HG03521 (cell line): ENCODE results near the gene CCR9.

Source experiments
- ATAC-seq: cut with Tn5 transposase; IDR thresholded peaks from one replicate; pipeline ENCODE4 v1.9.1; 2021; ENCODE audit warnings: mild to moderate bottlenecking, moderate library complexity; ENCODE audit not compliant: unreplicated experiment

The CCR9 gene

DNA sequence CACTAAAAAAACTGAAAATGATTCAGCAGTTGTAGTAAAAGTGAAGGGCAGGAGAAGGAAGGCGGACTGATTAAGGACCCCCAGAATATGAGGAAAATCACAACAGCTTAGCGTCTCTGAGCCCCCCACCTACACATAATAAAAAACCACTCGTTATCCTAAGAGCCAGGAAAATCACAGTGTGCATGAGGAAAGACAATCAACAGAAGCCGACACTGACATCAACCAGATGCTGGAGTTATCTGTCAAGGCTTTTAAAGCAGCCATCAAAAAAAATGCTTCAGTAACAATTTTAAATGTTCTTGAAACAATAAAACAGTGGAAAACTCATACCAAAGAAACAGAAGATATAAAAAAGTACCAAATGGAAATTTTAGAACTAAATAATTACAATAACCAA, 47.2 kb downstream of the CCR9 start:
- ATAC-seq, result no peak

DNA sequence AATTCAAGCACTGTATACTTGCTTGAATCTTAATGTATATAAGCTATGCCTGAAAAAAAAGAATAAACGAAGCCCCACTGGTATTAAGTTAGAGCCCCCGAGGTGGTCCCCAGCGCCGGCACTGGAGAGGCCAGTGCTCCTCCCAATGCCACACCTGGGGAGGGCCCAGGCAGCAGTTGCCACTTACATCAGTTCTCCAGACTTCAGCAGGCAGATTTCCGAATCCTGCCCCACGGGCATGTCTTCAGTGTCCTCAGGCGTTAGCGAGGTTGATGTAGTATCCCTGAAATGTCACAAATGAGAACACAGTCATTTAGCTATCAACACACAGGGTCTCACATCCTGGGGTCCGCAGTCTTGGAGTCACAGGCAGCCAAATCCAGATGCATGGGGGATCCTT, 49.9 kb downstream of the CCR9 start:
- ATAC-seq, result no peak

DNA sequence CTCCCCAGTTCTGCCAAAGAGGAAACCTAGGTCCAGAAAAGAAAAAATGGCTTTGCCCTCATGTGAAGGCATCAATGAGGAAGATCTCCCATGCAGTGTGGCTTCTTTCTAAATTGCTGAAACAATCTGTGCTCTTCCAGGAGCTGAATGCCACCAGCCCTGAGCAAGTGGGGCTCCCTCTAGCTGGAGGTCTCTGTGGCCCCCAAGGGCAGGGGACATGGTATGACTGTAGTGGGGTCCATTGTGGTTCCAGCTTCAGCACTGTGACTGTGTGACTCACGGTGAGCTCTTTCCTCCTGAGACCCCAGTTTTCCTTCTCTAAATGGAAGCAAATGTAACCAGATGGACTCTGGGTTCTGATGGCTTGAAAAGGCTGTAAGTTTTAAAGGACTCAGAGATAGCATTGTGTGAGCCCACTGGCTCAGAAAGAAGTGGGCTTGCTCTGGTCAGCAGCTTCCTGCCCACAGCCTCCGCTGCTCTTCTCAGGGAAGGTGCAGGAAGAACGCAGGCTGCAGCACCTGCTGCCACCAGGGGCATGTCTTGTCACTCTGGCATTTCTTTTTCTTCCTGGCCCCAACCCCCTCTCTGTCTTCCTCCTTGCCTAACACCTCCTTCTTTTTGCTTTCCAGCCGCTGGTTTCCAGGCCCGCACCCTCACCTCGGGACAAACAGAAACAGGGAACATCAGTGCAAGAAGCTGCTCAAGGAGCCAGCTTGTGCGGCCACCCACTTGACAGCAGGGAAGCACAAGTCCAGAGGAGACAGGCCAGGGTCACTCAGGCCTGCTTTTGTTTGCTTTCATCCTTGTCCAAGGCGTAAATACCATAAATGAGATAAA, 51.1 kb downstream of the CCR9 start:
- ATAC-seq, result no peak

DNA sequence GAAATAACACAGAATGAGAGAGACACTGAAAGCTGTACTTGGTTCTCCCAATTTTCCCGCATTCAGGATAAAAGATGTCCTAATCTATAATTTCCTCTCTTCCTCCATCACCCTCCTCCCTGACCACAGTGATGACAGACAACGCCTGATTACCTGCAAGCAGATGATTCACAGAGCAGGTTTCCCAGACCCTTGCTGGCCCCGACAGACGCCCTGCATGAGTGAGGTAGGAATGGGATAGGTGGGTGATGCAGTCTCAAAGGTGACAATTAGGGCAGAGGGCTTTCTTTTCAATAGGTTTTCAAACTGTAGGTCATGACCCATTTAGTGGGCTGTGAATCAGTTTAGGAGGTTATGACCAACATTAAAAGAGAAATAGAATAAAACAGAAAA, 51.7 kb downstream of the CCR9 start:
- no peak for ATAC-seq

DNA sequence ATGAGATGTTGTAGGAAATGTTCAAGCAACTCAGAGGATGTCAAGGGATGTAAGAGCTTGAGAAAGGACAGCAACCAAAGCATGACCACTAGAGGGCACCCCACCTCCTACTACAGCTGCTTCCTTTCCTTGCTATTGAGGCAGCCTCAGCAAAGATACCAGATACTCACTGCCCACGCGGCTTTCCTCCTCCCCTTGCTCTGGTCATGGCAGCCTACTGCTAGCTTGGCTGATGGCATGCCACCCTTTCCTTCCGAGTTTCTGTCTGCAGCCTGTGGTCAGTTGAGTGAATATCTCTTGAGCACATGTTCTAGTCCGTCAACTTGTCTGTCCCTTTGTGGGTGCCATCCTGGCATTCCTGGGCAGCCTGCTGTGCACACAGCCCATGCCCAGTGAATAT, 52.5 kb downstream of the CCR9 start:
- peak; percentile 48 for ATAC-seq

DNA sequence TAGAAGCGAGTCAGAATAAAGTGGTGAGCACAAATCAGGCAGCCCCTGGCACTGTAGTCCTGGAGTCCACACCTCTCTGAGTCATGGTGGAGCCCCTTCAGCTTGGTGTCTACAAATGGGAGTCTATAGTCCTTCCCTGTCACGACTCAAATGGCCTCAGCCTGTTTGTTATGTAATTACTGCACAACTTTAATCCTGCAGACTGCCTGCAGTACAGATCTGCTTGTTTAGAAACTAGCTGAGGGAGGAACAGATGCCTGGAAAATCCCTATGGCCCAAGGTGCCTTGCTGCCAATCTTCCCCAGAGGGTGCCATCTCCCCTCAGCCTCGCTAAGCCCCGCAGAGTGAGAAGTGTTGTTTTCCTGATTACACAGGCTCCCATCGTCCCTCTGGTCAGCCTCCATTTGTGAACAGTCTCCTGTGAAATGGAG, 53.0 kb downstream of the CCR9 start:
- no peak for ATAC-seq

DNA sequence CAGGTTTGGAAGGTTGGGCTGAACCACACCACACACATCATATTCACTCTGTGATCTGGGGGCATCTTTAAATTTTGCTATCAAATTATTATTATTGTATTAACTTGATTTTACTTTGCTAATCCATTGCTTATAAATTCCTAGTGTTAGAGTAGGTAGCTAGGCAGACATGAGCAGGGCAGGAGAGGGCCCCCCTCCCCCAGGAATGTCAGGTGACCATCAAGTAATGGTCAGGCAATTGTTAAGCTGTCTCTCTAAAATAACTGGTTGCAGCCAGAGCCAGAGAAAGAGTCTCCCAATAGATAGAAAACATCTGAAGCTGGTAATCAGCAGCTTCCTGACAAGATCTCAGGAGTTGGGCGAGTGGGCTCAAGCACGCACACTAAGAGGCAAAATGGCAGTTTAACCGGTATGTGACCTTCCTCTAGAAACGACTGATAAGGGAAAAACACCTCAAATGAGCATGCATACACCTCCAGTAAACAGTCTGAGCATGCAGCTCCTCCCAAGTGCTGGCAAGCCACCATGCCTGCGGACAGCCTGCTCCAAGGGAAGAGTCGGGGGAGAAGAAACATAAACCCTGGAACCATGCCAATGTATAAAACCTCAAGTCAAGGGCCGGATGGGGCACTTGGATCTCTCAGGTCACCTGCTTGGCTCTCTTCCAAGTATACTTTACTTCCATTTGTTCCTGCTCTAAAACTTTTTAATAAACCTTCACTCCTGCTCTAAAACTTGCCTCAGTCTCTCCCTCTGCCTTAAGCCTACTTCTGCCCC, 53.8 kb downstream of the CCR9 start:
- no peak for ATAC-seq

DNA sequence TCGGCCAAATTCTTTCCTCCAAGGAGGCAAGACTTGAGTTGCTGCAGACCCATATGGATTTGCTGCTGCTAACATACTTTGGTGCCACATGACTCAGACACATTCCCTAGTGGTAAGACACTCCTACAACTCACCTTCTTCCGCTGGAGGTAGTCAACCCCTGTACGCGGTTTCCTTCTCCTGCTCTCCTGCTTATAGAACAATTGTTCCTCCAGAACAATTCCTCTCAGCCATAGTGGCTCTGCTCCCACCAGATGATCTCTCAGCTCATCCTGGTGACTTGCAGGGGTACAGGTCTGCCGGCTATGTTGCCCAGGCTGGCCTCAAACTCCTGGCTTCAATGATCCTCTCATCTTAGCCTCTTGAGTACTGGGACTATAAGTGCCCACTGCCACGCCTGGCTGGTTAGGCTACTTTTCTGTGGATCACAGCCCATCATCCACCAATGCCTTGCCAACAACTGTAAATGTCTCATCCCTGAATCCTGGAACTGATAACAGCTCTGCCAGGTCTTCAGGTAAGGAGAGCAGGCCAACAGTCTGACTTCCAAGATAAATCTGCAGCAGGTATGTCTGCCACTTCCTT, 54.5 kb downstream of the CCR9 start:
- ATAC-seq, result no peak

DNA sequence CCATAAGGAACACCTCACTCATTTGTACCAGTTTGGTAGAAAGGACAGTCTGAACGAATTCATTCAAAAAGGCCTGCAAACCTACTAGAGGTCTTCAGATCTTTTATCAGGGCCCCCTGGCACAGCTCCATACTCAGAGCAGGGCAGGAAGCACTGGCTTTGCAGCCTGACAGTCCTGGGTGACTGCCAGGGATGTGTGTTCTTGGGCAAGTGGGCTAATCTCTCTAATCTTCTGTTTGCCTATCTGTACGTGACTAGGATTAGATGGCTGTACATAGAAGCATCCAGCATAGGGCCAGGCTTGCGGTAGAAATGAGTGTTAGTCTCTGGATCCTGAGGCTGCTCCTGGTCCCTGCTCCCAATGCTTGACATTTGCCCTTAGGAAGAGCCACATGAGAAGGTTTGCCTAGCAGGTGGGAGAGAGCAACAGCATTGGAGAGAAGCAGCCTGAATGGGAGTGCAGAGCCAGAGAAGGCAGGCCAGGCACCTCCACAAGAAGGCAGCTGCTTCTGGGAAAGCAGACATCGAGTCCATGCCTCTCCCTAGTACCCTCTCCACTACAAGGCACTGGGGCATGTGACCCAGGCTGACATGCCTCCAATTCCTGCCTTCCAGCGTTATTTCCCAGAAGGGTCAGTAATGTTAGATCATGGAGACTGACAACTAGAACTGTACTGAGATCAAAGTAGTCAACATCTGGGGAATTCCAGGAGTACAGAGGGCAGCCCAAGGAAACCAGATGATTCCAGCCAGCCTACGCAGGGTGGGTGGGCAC, 55.9 kb downstream of the CCR9 start:
- ATAC-seq, result no peak

DNA sequence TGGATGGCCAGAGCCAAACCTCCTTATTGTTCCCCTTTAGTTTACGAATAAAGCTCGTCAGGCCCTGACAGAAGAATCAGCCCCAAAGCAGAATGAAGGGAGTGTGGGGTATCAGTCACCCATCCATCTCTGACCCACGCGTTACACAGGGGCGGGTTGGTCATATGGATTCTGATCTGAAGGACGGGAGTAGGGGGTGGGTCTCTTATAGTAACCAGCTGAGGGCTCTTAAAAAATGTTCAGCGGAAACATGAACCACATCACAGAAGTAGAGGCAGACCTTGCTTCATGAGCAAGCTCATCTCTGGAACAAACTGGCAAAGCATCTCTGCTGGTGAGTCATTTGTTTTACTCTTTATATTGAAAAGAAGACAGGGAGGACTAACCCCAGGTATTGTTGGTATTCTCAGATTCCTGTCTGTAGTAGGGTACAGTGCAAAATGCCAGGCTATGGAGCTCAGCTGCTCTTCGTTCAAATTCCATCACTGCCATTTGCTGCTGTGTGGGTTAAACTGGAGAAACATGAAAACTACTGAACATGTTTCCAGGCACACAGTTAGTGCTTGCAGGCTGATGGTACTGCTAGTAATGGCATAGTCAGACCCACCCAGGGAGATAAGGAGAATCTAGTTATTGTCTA, 57.0 kb downstream of the CCR9 start, which contains the start of gene CXCR6:
CXCR6 (plus strand) TSS at position 258 of the 640 bp plus-strand sequence. CDS start 3,018 bp downstream, outside the sequence.
- ATAC-seq, result no peak

DNA sequence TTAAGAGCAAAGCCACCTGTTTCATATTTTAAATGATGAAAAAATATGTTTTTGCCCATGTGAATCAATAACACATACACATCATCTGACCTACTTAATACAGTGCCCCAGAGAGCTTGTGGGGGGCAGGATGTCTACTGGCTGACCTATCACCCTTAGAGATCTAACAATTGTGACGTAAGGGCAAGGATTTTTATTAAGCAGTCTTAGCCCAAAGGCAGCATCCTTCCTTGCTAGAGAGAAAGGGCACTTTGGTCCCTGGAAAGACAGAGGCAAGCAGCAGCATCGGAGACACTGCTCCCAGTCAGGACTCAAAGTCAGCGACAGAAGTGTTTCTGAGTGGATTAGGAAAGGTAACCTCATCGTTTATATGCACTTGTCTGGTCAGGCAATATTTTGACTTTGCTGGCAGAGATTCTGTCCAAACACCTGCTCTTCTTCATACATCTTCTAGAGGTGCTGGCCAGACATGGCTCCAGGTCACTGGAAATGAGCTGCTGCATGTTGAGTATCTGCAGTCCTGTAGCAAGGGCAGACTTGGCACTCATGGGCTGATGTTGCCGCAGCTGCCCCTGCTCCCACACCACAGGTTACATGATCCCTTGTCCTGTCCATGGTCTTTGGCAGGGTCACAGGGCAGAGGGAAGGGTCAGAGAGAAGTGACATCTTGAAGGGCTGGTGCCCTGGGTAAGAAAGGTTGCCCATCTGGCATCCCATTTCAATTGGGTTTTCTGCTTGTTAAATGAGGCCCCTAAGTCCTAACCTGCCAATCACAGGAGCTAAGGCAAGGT, 58.7 kb downstream of the CCR9 start:
- ATAC-seq, result no peak

DNA sequence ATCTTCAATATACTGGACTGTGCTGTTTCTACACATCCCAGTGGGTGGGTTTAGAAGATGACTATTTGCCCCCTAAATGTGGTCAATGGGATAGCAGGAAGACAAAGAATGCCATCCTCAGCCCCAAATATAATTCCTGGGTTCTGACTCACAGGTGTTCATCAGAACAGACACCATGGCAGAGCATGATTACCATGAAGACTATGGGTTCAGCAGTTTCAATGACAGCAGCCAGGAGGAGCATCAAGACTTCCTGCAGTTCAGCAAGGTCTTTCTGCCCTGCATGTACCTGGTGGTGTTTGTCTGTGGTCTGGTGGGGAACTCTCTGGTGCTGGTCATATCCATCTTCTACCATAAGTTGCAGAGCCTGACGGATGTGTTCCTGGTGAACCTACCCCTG, 60.0 kb downstream of the CCR9 start:
- no peak for ATAC-seq

DNA sequence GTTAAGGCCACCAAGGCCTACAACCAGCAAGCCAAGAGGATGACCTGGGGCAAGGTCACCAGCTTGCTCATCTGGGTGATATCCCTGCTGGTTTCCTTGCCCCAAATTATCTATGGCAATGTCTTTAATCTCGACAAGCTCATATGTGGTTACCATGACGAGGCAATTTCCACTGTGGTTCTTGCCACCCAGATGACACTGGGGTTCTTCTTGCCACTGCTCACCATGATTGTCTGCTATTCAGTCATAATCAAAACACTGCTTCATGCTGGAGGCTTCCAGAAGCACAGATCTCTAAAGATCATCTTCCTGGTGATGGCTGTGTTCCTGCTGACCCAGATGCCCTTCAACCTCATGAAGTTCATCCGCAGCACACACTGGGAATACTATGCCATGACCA, 60.5 kb downstream of the CCR9 start:
- no peak for ATAC-seq

DNA sequence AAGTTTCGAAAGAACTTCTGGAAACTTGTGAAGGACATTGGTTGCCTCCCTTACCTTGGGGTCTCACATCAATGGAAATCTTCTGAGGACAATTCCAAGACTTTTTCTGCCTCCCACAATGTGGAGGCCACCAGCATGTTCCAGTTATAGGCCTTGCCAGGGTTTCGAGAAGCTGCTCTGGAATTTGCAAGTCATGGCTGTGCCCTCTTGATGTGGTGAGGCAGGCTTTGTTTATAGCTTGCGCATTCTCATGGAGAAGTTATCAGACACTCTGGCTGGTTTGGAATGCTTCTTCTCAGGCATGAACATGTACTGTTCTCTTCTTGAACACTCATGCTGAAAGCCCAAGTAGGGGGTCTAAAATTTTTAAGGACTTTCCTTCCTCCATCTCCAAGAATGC, 61.0 kb downstream of the CCR9 start:
- no peak for ATAC-seq

DNA sequence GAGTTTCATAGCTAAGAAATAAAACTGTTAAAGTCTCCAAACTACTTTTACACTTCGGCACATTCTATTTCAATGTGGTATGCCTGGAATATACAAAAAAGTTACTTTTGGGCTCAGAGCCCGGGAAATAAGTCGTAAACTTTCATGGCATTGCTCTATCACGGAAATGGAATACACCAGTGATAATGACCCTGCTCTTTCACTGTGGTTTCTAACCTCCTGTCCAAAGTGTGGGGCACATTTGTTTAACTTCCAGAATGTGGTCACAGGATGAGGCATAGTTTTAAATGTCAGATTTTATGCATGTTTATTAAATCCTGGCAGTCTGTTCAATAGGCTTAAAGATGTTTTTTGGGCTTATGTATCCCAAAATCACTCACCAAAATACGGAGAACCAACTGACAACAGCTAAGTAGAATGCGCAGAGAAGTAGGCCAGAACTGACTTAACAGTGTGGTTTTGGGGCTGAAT, 62.0 kb downstream of the CCR9 start:
- no peak for ATAC-seq

DNA sequence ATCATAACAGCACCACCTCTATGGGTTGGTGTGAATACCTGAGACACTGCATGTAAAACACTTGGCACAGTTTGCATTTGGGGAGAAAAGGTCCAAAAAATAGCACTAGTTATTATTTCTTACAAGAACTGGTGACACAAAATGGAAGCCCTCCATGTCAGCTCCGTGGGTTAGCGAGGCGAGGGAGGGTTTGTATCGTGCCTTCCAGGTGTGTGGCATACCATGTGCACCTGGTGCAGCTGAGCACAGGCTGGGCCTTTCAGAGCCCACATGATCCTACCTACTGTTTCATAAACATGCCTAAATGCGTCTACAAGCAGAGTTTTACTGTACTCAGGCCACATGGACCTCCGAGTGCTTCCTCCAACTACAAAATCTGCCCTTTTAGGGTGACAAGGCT, 62.5 kb downstream of the CCR9 start:
- no peak for ATAC-seq

DNA sequence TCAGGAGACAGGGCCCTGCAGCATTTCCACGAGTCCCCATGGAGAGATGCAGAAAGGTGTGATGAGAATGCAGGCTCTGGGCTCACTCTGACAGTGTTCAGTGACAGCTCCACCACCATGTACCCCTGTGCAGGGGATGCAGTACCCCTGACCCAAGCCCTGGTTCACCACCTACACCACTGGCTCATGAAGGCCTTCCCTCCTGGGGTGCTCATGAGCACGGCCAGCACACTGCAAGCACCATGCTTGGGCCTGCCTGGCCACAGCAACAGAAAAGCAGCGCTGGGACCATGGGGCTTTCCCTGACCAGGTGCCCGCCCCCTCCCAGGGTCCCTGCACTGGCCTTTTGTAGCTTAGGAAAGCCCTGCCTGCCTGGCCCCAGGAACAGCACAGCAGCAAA, 63.1 kb downstream of the CCR9 start:
- no peak for ATAC-seq

DNA sequence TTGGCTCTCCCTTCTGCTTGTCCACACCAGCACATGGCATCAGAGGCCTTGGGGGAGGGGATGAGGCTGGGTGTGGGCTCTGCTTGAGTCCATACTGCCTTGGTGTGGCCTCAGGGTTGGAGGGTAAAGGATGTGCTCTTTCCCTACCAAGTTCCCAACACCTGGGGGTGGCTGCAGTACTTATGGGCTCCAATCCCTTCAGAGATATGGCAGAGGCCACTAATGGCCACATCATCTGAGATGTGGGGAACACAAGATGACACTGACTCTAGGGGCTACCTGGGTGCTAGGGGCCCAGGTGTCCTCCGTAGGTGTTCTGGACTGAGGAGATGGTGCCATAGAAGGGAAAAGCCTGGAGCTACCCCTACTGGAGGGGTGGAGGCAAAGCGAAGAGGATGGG, 63.8 kb downstream of the CCR9 start:
- ATAC-seq, result no peak

DNA sequence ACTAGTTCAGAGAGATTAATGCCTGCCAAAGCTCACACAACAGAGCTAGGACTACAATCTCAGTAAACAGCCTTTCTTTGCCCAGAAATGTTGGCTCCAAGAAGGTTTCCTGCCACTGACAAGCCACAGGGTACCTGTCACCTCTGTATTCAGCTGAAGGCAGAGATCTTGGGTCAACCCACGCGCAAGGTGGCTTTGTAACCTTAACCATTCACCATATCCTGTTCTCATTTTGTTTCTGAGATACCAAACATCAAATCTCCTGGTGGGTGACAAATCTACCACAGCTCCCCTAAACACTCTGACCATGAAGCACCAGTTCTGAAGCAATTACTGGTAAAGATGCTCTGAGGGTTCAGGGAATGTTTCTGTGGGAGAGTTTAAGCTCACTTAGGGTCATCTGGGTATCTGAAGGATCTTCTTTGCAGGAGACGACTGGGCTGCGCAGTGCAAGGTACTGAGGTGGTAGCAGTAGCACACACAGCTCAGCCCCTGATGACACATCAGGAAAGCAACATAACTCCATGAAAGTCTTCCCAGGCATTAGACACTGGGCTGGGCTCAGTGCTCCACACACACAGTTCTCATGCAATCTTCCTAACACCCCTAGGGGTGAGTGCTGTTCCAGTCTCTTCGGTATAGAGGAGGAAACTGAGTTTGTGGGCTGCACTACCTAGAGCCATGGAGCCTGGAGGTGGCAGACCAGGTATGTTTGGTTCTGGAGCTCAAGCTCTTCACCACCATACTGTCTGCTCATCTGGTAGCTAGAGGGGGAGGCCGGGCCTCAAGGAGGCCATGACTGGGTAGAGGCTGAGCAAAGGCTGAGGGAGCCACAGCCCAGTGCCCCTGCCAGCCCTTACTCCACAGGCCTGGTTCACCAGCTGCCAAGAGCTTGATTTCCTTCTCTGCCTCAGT, 64.6 kb downstream of the CCR9 start:
- ATAC-seq, result no peak
